Measurements from ENCODE around the gene TFDP1.

Gene TFDP1

GRCh38 chr13:113653264-113654174 lies 69.0 kb downstream of the TFDP1 start:
- DNase-seq, result peak; percentile 50

GRCh38 chr13:113654175-113654560 lies 69.6 kb downstream of the TFDP1 start:
- DNase-seq, result no peak

GRCh38 chr13:113654591-113655345 lies 70.2 kb downstream of the TFDP1 start:
- no peak for DNase-seq

GRCh38 chr13:113655346-113656002 lies 70.9 kb downstream of the TFDP1 start:
- DNase-seq, result no peak

DNA sequence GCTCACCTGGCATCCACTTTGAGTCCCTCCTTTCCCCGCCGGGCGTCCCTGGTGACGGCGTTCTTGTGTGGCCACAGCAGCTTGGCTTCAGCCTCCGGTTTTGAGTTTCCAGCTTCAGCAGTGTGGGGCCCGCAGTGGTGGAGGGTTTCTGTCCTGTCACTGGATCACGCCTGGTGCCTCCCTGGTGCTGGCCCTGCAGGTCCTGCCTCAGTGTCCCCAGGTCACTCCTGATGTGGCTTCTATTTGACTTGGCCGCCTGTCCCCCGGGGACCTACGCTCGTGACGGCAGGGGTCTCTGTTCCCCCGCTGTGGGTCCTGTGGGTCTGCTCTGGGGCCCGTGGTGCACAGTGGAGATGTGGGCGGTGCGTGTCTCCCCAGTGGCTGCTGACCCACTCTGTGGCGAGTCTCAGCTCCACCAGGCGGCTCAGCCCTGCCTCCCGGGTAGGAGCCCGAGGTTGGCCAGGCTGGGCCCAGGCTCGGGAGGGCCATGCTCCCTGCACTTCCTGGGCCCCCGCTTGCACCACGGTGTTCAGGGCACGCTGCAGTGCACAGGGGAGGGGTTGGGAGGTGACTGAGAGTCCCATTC lies 71.5 kb downstream of the TFDP1 start:
- no peak for DNase-seq

DNA sequence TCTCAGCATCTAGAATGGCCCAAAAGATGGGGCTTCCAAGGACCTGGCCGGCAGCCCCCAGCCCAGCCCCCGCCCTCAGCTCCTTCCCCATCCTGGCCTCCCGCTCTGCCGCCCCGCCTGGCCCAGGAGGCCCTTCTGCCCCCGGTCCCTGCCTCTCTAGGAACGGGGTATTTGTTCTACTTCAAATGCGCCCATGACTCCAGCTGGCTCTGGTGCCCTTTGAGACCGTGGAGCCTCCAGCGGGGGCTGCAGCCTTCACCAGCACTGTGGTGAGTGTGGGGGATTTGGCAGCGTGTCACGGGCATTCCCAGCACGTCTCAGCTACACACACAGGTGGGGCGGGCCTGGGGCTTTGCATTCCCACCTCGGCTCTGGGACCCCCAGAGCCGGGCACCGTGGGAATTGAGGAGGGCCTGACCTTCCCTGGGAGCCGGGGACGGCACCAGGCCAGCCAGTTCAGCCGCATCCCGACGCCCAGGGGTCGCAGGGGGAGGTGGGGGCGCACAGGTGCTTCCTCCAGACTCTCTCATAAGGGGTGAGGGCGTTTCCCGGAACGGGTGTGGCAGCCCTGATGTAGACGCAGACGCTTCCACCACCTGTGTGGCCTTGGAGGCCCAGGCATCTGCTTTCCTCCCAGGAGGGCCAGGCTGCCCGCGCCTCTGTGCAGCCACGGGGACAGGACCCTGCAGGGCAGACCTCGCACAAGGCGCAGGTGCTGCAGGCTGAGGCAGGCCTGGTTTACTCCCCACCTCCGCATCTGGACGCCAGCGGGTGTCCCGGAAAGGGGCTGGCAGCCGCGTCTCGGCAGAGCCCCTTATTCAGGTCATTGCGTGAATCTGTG lies 72.5 kb downstream of the TFDP1 start:
- no peak for DNase-seq

DNA sequence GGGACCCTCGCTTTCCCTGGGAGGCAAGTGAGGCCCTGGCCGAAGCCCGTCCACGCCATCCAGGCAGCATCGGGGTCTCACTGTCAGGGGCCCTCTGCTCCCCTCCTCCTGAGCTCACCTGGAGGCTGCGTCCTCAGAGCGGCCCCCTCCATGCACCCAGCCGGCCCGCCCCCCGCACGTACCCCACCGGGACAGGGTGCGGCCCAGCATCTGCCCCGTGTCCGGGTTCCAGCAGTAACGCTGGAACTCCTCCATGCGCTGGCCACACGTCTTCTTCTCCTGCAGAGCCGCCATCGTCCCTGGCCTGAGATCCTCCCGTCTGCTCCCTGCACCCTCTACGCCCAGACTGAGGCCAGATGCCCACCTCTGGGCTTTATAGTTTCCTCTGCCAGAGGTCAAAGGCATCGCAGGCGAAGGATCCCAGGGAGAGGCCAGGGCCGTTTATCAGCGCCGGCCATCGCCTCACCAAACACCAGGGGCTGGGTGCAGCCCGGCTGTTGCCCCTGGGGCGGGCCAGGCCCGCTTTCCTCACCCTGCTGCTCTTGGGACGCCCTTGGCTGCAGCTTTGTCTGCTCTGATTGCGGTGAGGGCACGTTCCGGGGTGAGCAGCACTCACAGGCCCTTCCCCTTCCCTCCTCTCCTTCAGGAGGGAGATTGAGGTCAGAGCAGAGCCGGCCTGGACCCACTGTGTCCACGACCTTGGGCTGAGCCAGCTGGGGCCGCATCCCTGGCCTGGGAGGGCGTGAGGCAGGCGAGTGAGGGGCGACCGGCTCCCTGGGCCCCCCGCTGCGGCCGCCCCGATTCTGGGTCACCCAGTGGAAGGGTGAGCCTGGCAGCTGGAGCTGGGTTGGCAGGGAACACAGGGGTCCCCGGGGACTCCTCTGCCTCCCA lies 73.5 kb downstream of the TFDP1 start, which contains the start of gene ATP4B:
Gene ATP4B (minus strand): TSS at position 348 of the 891 bp plus-strand sequence. CDS start 54 bp downstream, at position 294.
- no peak for DNase-seq

GRCh38 chr13:113658836-113659235 lies 74.3 kb downstream of the TFDP1 start:
- no peak for DNase-seq

GRCh38 chr13:113659337-113659736 lies 74.8 kb downstream of the TFDP1 start:
- DNase-seq, result no peak

- no peak for DNase-seq
Measured at GRCh38 chr13:113660066-113660465, 75.5 kb downstream of the TFDP1 start.

GRCh38 chr13:113661509-113661908 lies 77.0 kb downstream of the TFDP1 start:
- DNase-seq, result no peak

DNA sequence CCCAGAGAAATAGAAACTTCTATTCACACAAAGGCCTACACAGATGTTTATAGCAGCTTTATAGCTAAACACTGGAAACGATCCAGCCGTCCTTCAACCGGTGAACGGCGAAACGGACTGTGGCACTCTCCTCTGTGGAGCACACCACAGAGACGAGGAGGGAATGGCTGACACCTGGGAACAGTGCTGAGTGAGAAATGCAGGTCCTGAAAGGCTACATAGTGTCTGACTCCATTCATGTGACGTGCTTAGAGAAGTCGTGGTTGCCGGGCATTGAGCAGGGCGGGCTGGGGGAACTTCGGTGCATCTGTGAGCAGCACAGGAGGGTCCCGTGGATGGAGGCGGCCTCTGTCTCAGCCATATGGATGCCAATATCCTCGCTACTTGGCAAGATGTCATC lies 79.4 kb downstream of the TFDP1 start:
- no peak for DNase-seq

DNA sequence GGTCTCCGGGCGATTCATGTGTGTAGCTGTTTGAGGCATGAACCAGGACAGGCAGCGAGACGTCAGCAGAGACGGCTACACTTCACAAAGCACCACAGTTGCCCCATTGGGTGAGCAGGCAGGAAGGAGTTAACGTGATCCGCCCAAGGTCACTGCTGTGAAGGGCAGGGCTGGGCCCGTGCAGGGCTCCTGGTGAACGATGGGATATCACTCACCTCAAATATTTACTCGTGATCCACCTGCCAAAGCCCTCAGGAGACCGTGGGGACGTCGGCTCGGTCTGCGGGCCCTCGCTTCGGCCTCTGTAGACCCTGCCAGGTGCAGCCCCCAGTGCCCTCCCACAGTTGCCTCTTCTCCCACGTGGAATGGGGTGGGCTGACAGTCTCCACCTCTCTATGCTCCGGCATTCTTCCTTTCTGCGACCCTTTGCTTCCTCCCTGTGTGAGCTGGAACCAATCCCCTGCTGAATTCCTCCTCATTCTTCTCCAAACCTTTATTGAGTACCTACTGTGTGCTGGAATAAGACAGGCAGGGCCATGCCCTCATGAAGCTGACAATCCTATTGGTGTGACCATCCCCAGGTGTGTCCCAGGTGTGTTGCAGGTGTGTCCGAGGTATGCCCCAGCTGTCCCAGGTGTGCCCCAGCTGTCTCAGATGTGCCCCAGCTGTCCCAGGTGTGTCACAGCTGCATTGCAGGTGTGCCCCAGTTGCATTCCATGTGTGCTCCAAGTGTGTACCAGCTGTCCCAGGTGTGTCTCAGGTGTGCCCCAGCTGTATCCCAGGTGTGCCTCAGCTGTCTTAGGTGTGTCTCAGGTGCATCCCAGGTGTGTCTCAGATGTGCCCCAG lies 80.4 kb downstream of the TFDP1 start:
- DNase-seq, result no peak

GRCh38 chr13:113665597-113666328 lies 81.2 kb downstream of the TFDP1 start:
- no peak for DNase-seq

- no peak for DNase-seq
Measured at GRCh38 chr13:113666329-113666670, 81.7 kb downstream of the TFDP1 start.

DNA sequence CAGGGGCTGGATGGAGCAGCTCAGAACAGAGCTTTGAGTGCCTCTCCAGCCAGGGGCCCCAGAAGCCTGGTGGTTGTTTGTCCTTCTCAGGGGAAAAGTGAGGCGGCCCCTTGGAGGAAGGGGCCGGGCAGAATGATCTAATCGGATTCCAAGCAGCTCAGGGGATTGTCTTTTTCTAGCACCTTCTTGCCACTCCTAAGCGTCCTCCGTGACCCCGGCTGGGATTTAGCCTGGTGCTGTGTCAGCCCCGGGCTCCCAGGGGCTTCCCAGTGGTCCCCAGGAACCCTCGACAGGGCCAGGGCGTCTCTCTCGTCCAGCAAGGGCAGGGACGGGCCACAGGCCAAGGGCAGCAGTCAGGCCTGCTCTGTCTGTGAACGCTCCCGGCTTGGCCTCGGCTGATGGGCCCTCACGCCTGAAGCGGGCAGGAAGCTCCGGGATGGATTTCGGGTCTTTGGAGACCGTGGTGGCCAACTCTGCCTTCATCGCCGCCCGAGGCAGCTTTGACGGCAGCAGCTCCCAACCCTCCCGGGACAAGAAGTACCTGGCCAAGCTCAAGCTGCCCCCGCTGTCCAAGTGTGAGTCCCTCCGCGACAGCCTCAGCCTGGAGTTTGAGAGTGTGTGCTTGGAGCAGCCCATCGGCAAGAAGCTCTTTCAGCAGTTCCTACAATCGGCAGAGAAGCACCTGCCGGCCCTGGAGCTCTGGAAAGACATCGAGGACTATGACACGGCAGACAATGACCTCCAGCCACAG lies 82.6 kb downstream of the TFDP1 start, which contains the start of gene GRK1:
Gene GRK1 (plus strand): TSS at position 269 of the 751 bp plus-strand sequence. CDS start 168 bp downstream, at position 437.
- no peak for DNase-seq

DNA sequence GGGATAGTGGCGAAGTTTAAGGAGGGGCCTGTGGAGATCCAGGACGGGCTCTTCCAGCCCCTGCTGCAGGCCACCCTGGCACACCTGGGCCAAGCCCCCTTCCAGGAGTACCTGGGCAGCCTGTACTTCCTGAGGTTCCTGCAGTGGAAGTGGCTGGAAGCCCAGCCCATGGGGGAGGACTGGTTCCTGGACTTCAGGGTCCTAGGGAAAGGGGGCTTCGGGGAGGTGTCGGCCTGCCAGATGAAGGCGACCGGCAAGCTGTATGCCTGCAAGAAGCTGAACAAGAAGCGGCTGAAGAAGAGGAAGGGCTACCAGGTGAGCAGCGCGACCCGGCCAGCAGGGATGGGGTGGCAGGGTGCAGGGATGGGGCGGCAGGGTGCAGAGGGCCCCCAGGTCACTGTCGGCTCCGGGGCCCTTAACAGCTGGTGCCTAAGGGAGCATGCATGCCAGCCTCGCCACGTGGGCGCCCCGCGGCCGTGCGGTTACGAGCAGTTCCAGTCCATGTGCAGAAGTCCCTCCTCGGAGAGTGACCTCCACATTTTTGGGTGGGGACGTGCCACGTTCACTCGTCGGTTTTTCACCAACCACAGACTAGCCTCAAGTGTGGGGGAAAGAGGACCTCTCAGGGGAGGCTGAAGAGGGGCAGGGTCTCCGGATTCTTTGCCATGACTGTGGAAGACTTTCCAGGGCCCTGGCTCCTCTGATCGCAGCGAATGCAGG lies 83.4 kb downstream of the TFDP1 start:
- no peak for DNase-seq

GRCh38 chr13:113668491-113668971 lies 84.0 kb downstream of the TFDP1 start:
- DNase-seq, result no peak

All from NCI-H1105 (cell line).